Osteocyte (in vitro differentiated cells): ENCODE measurements around the gene TMEM138. TPM values are rescaled to one million over a fixed set of nuclear protein-coding genes. Genes with fewer than 3 reads are reported as not detected.

Experiments
- DNase-seq: peaks from one replicate; pipeline ENCODE4 v3.0.0; 2021; ENCODE audit warnings: mixed read lengths; ENCODE audit not compliant: unreplicated experiment; ENCODE audit errors: extremely low spot score
- H3K27ac Mint-ChIP-seq: one replicate; pipeline ENCODE4 v1.8.0; 2021; ENCODE audit warnings: mild to moderate bottlenecking, mixed read lengths; ENCODE audit not compliant: unreplicated experiment
- H3K27me3 Mint-ChIP-seq: one replicate; pipeline ENCODE4 v1.8.0; 2021; ENCODE audit warnings: mixed read lengths; ENCODE audit not compliant: unreplicated experiment
- H3K36me3 Mint-ChIP-seq: one replicate; pipeline ENCODE4 v1.8.0; 2021; ENCODE audit warnings: mixed read lengths; ENCODE audit not compliant: unreplicated experiment
- H3K4me1 Mint-ChIP-seq: one replicate; pipeline ENCODE4 v1.8.0; 2021; ENCODE audit warnings: mixed read lengths; ENCODE audit not compliant: unreplicated experiment
- H3K4me3 Mint-ChIP-seq: one replicate; pipeline ENCODE4 v1.8.0; 2021; ENCODE audit warnings: mild to moderate bottlenecking, moderate library complexity, mixed read lengths; ENCODE audit not compliant: unreplicated experiment
- H3K9me3 Mint-ChIP-seq: one replicate; pipeline ENCODE4 v1.8.0; 2021; ENCODE audit warnings: mixed read lengths; ENCODE audit not compliant: unreplicated experiment
- CTCF ChIP-seq: fragments of 200-600 bp; sonication (generic); IDR thresholded peaks from 2 replicates; pipeline ENCODE4 v1.5.0; 2021; ENCODE audit warnings: antibody characterized with exemption, mild to moderate bottlenecking, moderate library complexity
- total RNA-seq: library from RNA; stranded (reverse); gene quantifications from 2 replicates; pipeline ENCODE4 v1.2.1, GENCODE V29; 2021

The TMEM138 gene
- total RNA-seq, 1 donor from 2014 or later: 49.4 TPM

DNA sequence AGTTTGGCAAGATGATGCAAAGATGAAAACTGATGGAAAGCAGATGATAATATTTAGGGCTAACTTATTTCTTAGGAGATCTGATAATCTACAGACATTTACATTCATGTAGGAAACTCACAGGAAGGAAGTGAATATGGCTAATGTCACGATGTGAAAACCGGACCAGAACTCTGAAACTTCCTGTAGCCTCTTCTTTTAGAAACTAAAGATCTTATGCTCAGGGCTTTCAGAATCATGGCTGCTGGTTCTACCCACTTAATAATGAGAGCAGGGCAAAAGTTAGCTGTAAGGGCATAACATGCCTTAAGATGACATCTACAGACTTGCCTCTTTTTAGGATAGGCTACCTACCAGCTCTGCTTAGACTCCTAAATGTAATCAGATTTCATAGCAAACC is 52.4 kb downstream of the TMEM138 start:
- H3K36me3 Mint-ChIP-seq: peaks cover 52% of the 10 kb centered on the region
- no peak overlapping the region for H3K4me3 Mint-ChIP-seq
- H3K9me3 Mint-ChIP-seq: no peaks in the 10 kb centered on the region
- no peak for TF ChIP-seq CTCF
- H3K4me1 Mint-ChIP-seq: no peaks in the 10 kb centered on the region
- no peaks in the 10 kb centered on the region for H3K27me3 Mint-ChIP-seq
- DNase-seq: no peak
- H3K27ac Mint-ChIP-seq: peak overlapping the region; percentile 7

- no peak for DNase-seq
- H3K4me3 Mint-ChIP-seq: no peak overlapping the region
- peaks cover 58% of the 10 kb centered on the region for H3K36me3 Mint-ChIP-seq
- H3K4me1 Mint-ChIP-seq: no peaks in the 10 kb centered on the region
- no peaks in the 10 kb centered on the region for H3K27me3 Mint-ChIP-seq
- no peaks in the 10 kb centered on the region for H3K9me3 Mint-ChIP-seq
- no peak for TF ChIP-seq CTCF
- no peak overlapping the region for H3K27ac Mint-ChIP-seq
These were observed 53.2 kb downstream of the TMEM138 start for GRCh38 chr11:61415381-61415780.

- no peak for TF ChIP-seq CTCF
- H3K36me3 Mint-ChIP-seq: peaks cover 59% of the 10 kb centered on the region
- H3K9me3 Mint-ChIP-seq: no peaks in the 10 kb centered on the region
- H3K27ac Mint-ChIP-seq: no peak overlapping the region
- no peaks in the 10 kb centered on the region for H3K4me1 Mint-ChIP-seq
- no peaks in the 10 kb centered on the region for H3K27me3 Mint-ChIP-seq
- no peak for DNase-seq
- H3K4me3 Mint-ChIP-seq: no peak overlapping the region
These were observed 54.8 kb downstream of the TMEM138 start for GRCh38 chr11:61416941-61417340.

- DNase-seq: no peak
- H3K9me3 Mint-ChIP-seq: no peaks in the 10 kb centered on the region
- no peaks in the 10 kb centered on the region for H3K27me3 Mint-ChIP-seq
- no peak for TF ChIP-seq CTCF
- H3K27ac Mint-ChIP-seq: no peak overlapping the region
- H3K4me3 Mint-ChIP-seq: no peak overlapping the region
- H3K36me3 Mint-ChIP-seq: peaks cover 58% of the 10 kb centered on the region
- H3K4me1 Mint-ChIP-seq: no peaks in the 10 kb centered on the region
These were observed 55.5 kb downstream of the TMEM138 start for GRCh38 chr11:61417670-61418069.

- DNase-seq: no peak
- H3K27ac Mint-ChIP-seq: no peak overlapping the region
- H3K27me3 Mint-ChIP-seq: no peaks in the 10 kb centered on the region
- no peaks in the 10 kb centered on the region for H3K4me1 Mint-ChIP-seq
- peaks cover 55% of the 10 kb centered on the region for H3K36me3 Mint-ChIP-seq
- H3K9me3 Mint-ChIP-seq: no peaks in the 10 kb centered on the region
- no peak overlapping the region for H3K4me3 Mint-ChIP-seq
- TF ChIP-seq CTCF: no peak
These were observed 56.0 kb downstream of the TMEM138 start for GRCh38 chr11:61418136-61418535.

Other genes starting within 250 kb of the TMEM138 start
- gene VPS37C, start 200.9 kb upstream of the TMEM138 start, total RNA-seq: 19.6 and 21.2 TPM in 2 replicates
- gene PGA3, start 158.9 kb upstream of the TMEM138 start, total RNA-seq: not detected in 2 replicates
- gene PGA4, start 140.0 kb upstream of the TMEM138 start, total RNA-seq: not detected in 2 replicates
- gene PGA5, start 121.2 kb upstream of the TMEM138 start, total RNA-seq: not detected in 2 replicates
- gene VWCE, start 67.1 kb upstream of the TMEM138 start, total RNA-seq: 8.8 and 10.7 TPM in 2 replicates
- 259 and 266 TPM in 2 replicates for gene DDB1, start 29.3 kb upstream of the TMEM138 start, total RNA-seq
- 41.7 and 46.3 TPM in 2 replicates for gene TKFC, start 29.1 kb upstream of the TMEM138 start, total RNA-seq
- 49.5 and 57.0 TPM in 2 replicates for gene CYB561A3, start 492 bp upstream of the TMEM138 start, total RNA-seq
- gene TMEM216, start 30.2 kb downstream of the TMEM138 start, total RNA-seq: 11.3 and 11.4 TPM in 2 replicates
- 80.0 and 82.7 TPM in 2 replicates for gene CPSF7, start 67.6 kb downstream of the TMEM138 start, total RNA-seq
- 35.7 and 40.5 TPM in 2 replicates for gene SDHAF2, start 67.8 kb downstream of the TMEM138 start, total RNA-seq
- not detected in 2 replicates for gene LRRC10B, start 146.4 kb downstream of the TMEM138 start, total RNA-seq
- gene SYT7, start 218.7 kb downstream of the TMEM138 start, total RNA-seq: 0.10 and 0.11 TPM in 2 replicates